Ishikawa (cell line): Measurements from ENCODE around the gene LRRC56.

Source experiments
- CREB1 ChIP-seq: IDR thresholded peaks from 2 replicates; pipeline ENCODE4 v1.6.1; 2012; ENCODE audit warnings: low read depth
- EGR1 ChIP-seq: IDR thresholded peaks from 2 replicates; pipeline ENCODE4 v1.6.1; 2012
- EP300 ChIP-seq: IDR thresholded peaks from 2 replicates; pipeline ENCODE4 v1.6.1; 2012; ENCODE audit warnings: borderline replicate concordance
- FOXM1 ChIP-seq: IDR thresholded peaks from 2 replicates; pipeline ENCODE4 v1.6.1; 2012; ENCODE audit warnings: low read depth, borderline replicate concordance
- MAX ChIP-seq: IDR thresholded peaks from 2 replicates; pipeline ENCODE4 v1.6.1; 2012
- RAD21 ChIP-seq: IDR thresholded peaks from 2 replicates; pipeline ENCODE4 v1.6.1; 2012; ENCODE audit warnings: low read depth
- REST ChIP-seq: IDR thresholded peaks from 2 replicates; pipeline ENCODE4 v1.6.1; 2012; ENCODE audit warnings: low read depth, mild to moderate bottlenecking
- TAF1 ChIP-seq: IDR thresholded peaks from 2 replicates; pipeline ENCODE4 v1.6.1; 2012; ENCODE audit warnings: low read depth, mild to moderate bottlenecking
- YY1 ChIP-seq: IDR thresholded peaks from 2 replicates; pipeline ENCODE4 v1.6.1; 2012; ENCODE audit warnings: low read depth
- ZBTB7A ChIP-seq: IDR thresholded peaks from 2 replicates; pipeline ENCODE4 v1.6.1; 2012; ENCODE audit warnings: low read depth

GRCh38 chr11:501001-501682 is 36.2 kb upstream of the LRRC56 start:
- TF ChIP-seq MAX, result no peak
- no peak for TF ChIP-seq REST
- no peak for TF ChIP-seq ZBTB7A
- no peak for TF ChIP-seq CREB1
- no peak for TF ChIP-seq TAF1
- no peak for TF ChIP-seq FOXM1
- no peak for TF ChIP-seq YY1
- TF ChIP-seq EP300, result no peak
- no peak for TF ChIP-seq RAD21
- TF ChIP-seq EGR1, result no peak
